HG02973 (cell line): ENCODE measurements around the gene CHMP5.
A peak's percentile ranks its signal among the peaks of the same experiment; 100 is the strongest.

Experiments
- ATAC-seq: cut with Tn5 transposase; IDR thresholded peaks from one replicate; pipeline ENCODE4 v1.9.1; 2021; ENCODE audit warnings: moderate library complexity; ENCODE audit not compliant: unreplicated experiment

The CHMP5 gene

GRCh38 chr9:33273266-33273971, 8.6 kb downstream of the CHMP5 start:
- ATAC-seq = no peak

- no peak for ATAC-seq
Observed at GRCh38 chr9:33273972-33274328, 9.1 kb downstream of the CHMP5 start.

GRCh38 chr9:33277484-33277883, 12.6 kb downstream of the CHMP5 start:
- ATAC-seq = no peak

DNA sequence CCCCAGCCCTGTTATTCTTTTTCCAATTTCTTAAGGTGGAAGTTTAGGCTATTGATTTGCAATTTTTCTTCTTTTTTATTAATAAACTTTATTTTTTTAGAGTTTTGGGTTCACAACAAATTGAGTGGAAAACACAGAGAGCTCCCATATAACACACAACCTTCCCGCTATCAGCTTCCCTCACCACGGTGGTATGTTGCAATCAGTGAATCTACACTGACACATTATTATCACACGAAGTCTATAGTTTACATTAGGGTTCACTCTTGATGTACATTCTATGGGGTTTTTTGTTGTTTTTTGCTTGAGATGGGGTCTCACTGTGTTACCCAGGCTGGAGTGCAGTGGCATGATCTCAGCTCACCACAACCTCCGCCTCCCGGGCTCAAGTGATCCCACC, 20.7 kb downstream of the CHMP5 start:
- no peak for ATAC-seq

GRCh38 chr9:33287087-33287490, 22.2 kb downstream of the CHMP5 start:
- ATAC-seq = no peak

- ATAC-seq = no peak
Observed at GRCh38 chr9:33288235-33288634, 23.4 kb downstream of the CHMP5 start.

GRCh38 chr9:33288828-33289483, 24.1 kb downstream of the CHMP5 start:
- no peak for ATAC-seq

GRCh38 chr9:33289496-33289895, 24.6 kb downstream of the CHMP5 start:
- ATAC-seq = no peak

GRCh38 chr9:33289936-33290246, 25.0 kb downstream of the CHMP5 start:
- ATAC-seq = no peak

- ATAC-seq = peak; percentile 81
Observed at GRCh38 chr9:33290247-33291030, 25.6 kb downstream of the CHMP5 start, which contains the start of gene NFX1. TSS of gene NFX1 (plus strand) at chr9:33290516. CDS start at chr9:33290573, 57 bp downstream.

- no peak for ATAC-seq
Observed at GRCh38 chr9:33291031-33291397, 26.2 kb downstream of the CHMP5 start.

- ATAC-seq = no peak
Observed at GRCh38 chr9:33291901-33292300, 27.1 kb downstream of the CHMP5 start.

DNA sequence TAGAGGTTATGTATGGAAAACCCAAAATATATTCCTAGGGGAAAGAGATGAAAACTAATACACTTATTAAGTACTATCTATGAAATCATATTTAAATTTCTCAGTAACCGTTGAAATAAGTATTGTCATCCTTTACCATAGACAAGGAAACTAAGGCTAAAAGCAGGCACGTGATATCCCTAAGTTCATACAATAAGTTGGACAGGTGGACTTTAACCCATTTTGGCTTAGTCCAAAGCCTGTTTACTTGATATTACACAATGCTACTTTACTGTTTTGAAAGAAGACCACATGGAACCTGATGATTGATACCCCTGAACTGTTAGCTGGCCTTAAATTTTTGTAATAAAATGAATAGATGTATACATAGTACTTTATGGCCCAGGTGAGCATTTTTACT, 28.9 kb downstream of the CHMP5 start:
- no peak for ATAC-seq

DNA sequence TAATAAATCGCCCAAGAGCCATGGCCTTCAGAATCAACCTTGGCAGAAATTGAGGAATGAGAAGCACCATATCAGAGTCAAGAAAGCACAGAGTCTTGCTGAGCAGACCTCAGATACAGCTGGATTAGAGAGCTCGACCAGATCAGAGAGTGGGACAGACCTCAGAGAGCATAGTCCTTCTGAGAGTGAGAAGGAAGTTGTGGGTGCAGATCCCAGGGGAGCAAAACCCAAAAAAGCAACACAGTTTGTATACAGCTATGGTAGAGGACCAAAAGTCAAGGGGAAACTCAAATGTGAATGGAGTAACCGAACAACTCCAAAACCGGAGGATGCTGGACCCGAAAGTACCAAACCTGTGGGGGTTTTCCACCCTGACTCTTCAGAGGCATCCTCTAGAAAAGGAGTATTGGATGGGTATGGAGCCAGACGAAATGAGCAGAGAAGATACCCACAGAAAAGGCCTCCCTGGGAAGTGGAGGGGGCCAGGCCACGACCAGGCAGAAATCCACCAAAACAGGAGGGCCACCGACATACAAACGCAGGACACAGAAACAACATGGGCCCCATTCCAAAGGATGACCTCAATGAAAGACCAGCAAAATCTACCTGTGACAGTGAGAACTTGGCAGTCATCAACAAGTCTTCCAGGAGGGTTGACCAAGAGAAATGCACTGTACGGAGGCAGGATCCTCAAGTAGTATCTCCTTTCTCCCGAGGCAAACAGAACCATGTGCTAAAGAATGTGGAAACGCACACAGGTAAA, 30.0 kb downstream of the CHMP5 start:
- ATAC-seq = no peak

- peak; percentile 41 for ATAC-seq
Observed at GRCh38 chr9:33295571-33295970, 30.7 kb downstream of the CHMP5 start.

DNA sequence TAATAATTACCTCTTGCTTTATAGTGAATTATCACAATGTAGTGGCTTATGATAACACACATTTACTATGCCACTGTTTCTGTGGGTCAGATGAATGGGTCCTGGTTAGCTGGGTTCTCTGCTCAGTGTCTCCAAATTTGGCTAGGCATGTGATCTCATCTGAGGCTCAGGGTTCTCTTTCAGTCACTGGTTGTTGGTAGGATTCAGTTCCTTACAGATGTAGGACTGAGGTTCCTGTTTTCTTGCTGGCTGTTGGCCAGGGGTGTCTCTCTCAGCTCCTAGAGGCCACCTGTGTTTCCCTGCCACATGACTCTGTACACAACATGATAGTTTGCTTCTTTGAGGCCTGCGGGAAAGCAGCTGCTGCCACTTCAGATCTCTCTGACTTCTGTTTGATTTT, 32.6 kb downstream of the CHMP5 start:
- ATAC-seq = peak; percentile 91

DNA sequence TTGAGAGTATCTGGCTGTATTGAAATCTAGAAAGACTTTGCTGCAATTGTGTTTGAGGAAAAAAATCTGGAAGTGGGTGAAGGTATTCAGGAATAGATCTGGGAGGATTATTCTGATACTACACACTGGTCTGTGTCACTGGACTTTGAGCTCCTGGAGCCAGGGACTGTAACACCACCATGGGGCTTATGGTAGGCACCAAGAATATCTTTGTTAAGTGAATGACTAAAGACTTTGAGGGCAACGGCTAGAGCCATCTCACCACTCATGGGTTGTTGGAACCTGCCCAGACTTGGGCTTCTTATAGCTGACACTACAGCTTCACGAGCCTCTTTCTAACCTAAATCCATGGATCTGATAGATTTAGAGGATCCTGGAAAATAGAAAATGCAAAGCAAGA, 35.7 kb downstream of the CHMP5 start:
- no peak for ATAC-seq

DNA sequence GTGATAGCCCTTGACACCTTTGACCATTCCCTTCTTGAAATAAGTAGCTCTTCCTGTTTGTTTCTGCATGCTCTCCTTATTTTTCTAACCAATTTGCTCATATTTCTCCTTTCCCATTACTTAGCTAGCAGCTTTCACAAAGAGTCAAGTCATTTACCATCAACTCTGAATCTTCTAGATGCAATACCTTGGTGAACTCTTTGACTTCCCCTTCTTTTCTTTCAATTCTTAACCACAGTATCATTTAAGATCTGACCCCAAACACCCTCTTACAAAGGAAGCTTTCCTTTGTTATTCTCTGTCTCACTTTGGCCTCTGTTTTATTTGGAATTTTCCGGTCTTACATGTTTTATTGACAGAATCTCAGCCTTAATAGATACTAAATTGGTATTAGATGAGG, 39.5 kb downstream of the CHMP5 start:
- ATAC-seq = no peak

DNA sequence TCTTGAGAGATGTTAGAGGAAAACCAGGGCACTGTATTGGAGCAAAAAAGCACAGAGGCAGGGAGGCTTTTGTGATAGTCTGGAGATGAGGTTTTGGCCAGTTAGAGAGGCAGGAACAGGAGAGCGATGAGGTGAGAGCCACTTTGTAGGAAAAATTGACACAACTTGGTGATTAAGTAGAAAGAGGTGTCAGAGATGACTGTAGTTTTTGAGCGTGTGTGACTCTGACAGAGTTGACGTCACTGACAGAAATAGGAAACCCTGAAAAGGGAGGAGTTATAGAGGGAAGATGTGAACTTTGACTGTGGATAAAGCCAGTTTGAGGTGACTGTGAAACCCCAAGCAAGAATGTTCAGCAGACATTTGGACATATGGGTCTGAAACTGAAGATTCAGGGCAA, 41.2 kb downstream of the CHMP5 start:
- no peak for ATAC-seq

DNA sequence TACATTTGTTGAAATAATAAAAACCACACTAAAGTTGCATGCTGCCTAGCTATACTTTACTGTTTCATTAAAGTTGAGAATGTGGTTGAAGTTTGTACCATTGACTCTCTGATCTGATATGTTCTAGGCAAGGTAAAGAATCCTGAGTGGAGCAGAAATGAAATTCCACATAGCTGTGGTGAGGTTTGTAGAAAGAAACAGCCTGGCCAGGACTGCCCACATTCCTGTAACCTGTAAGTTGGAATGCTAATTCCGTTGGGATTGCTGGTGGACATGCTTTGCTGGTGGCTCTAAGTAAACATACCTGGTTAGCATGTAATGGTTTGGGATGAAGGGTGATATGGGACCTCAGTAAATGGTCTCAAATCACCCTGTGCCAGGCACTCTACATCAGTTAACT, 42.2 kb downstream of the CHMP5 start:
- ATAC-seq = no peak

GRCh38 chr9:33309903-33310302, 45.1 kb downstream of the CHMP5 start:
- no peak for ATAC-seq
